Stimulated activated CD4-positive, alpha-beta T cell treated with anti-CD3 and anti-CD28 coated beads, Interleukin-15, amount 100 ng/mL, for 1 hour (primary cell): ENCODE results near the gene NEGR1.

Experiments used
- DNase-seq, 2 donors: peaks; one replicate each; pipeline ENCODE4 v3.0.0-alpha.2; 2020; ENCODE audit warnings: low read depth in 1 of 2, low spot score in 1 of 2

NEGR1 gene

GRCh38 chr1:71583756-71584155 lies 698.6 kb downstream of the NEGR1 start:
- no peak for DNase-seq

GRCh38 chr1:71582673-71583072 lies 699.7 kb downstream of the NEGR1 start:
- no peak for DNase-seq

GRCh38 chr1:71577451-71578131 lies 704.7 kb downstream of the NEGR1 start:
- no peak for DNase-seq

- no peak for DNase-seq
Measured at GRCh38 chr1:71572038-71572437, 710.3 kb downstream of the NEGR1 start.

GRCh38 chr1:71566413-71566812 lies 715.9 kb downstream of the NEGR1 start:
- DNase-seq = no peak

- no peak for DNase-seq
Measured at GRCh38 chr1:71565831-71566230, 716.5 kb downstream of the NEGR1 start.

GRCh38 chr1:71565262-71565661 lies 717.1 kb downstream of the NEGR1 start:
- no peak for DNase-seq

- no peak for DNase-seq
Measured at GRCh38 chr1:71562298-71562697, 720.0 kb downstream of the NEGR1 start.

- no peak for DNase-seq
Measured at GRCh38 chr1:71561729-71562128, 720.6 kb downstream of the NEGR1 start.

GRCh38 chr1:71561206-71561605 lies 721.1 kb downstream of the NEGR1 start:
- no peak for DNase-seq

- no peak for DNase-seq
Measured at GRCh38 chr1:71559880-71560279, 722.5 kb downstream of the NEGR1 start.

- DNase-seq = no peak
Measured at GRCh38 chr1:71557138-71557537, 725.2 kb downstream of the NEGR1 start.

- DNase-seq = no peak
Measured at GRCh38 chr1:71548398-71548890, 733.9 kb downstream of the NEGR1 start.

- no peak for DNase-seq
Measured at GRCh38 chr1:71542155-71542554, 740.2 kb downstream of the NEGR1 start.

- no peak for DNase-seq
Measured at GRCh38 chr1:71533950-71534349, 748.4 kb downstream of the NEGR1 start.

- DNase-seq = no peak
Measured at GRCh38 chr1:71532343-71532742, 750.0 kb downstream of the NEGR1 start.

- no peak for DNase-seq
Measured at GRCh38 chr1:71526824-71527223, 755.5 kb downstream of the NEGR1 start.

- DNase-seq = no peak
Measured at GRCh38 chr1:71522721-71523120, 759.6 kb downstream of the NEGR1 start.

- DNase-seq = no peak
Measured at GRCh38 chr1:71521655-71522264, 760.6 kb downstream of the NEGR1 start.

- DNase-seq = no peak
Measured at GRCh38 chr1:71511505-71511904, 770.8 kb downstream of the NEGR1 start.

GRCh38 chr1:71510725-71511124 lies 771.6 kb downstream of the NEGR1 start:
- no peak for DNase-seq

GRCh38 chr1:71509051-71509595 lies 773.2 kb downstream of the NEGR1 start:
- DNase-seq = no peak

GRCh38 chr1:71502006-71502405 lies 780.3 kb downstream of the NEGR1 start:
- no peak for DNase-seq
